Stomach (tissue), 4 donors: ENCODE results near the gene CXorf38.

Source experiments
- EP300 ChIP-seq: sonication (generic); formaldehyde crosslinking; IDR thresholded peaks from one replicate; pipeline ENCODE4 v1.6.1; 2017; ENCODE audit warnings: antibody characterized with exemption
- POLR2A ChIP-seq, 4 donors: fragments of 450-650 bp; IDR thresholded peaks; one replicate each; pipeline ENCODE4 v1.6.1; 2016; ENCODE audit warnings: antibody characterized with exemption in 4 of 4, control low read depth in 2 of 4, mild to moderate bottlenecking in 1 of 4, moderate library complexity in 1 of 4
- POLR2AphosphoS5 ChIP-seq, 3 donors: sonication (generic); formaldehyde crosslinking; IDR thresholded peaks; one replicate each; pipeline ENCODE4 v1.6.1; 2016; ENCODE audit warnings: antibody characterized with exemption in 3 of 3
- TF ChIP-seq, protein P1 (sequence below), 7 experiments: fragments of 450-650 bp in 4 of 7; fragments of 200-600 bp in 3 of 7; sonication (generic) in 3 of 7; IDR thresholded peaks; one replicate each; pipeline ENCODE4 v1.5.1; 2016 to 2019; ENCODE audit warnings: antibody characterized with exemption in 7 of 7, control low read depth in 2 of 7, mild to moderate bottlenecking in 1 of 7

DNA sequence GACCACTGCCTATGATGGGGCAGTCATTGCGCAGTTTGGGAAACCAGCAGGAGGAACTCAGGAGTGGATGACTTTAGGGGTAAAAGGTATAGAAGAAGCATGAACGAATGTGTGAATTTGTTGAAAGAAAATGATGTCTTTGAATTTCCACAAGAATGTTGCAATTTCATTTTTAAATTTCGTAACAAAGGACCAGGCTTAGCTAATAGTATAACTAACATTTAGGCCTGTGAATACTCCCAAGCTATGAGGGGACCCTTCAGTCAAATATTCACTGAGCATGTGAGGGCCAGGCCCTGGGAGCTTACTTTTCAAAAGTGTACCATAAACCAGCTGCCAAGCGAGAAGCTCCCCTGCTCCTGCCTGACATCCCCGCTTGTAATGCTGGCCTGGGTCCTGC lies 18.9 kb downstream of the CXorf38 start:
- TF ChIP-seq, protein P1, sequence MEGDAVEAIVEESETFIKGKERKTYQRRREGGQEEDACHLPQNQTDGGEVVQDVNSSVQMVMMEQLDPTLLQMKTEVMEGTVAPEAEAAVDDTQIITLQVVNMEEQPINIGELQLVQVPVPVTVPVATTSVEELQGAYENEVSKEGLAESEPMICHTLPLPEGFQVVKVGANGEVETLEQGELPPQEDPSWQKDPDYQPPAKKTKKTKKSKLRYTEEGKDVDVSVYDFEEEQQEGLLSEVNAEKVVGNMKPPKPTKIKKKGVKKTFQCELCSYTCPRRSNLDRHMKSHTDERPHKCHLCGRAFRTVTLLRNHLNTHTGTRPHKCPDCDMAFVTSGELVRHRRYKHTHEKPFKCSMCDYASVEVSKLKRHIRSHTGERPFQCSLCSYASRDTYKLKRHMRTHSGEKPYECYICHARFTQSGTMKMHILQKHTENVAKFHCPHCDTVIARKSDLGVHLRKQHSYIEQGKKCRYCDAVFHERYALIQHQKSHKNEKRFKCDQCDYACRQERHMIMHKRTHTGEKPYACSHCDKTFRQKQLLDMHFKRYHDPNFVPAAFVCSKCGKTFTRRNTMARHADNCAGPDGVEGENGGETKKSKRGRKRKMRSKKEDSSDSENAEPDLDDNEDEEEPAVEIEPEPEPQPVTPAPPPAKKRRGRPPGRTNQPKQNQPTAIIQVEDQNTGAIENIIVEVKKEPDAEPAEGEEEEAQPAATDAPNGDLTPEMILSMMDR (IDR thresholded peaks at IDR 0.05), result no peak
- TF ChIP-seq POLR2A (IDR thresholded peaks at IDR 0.05) (no peak), POLR2AphosphoS5 (IDR thresholded peaks at IDR 0.05) (no peak), EP300 (no peak)
